Loucy (cell line): ENCODE measurements around the gene TNRC6B.

Experiments
- H2AFZ ChIP-seq: fragments of 200-600 bp; sonication (generic); 2 replicates; pipeline ENCODE4 v1.6.0; 2016; ENCODE audit warnings: antibody characterized with exemption, mild to moderate bottlenecking, low read length, moderate library complexity
- H3F3A ChIP-seq: fragments of 200-600 bp; 2 replicates; pipeline ENCODE4 v1.6.0; 2016; ENCODE audit warnings: antibody characterized with exemption, low read depth, mild to moderate bottlenecking
- H3K27me3 ChIP-seq: fragments of 200-600 bp; sonication (generic); 2 replicates; pipeline ENCODE4 v1.6.1; 2014; ENCODE audit warnings: low read length, mild to moderate bottlenecking; ENCODE audit not compliant: insufficient read depth, poor library complexity, severe bottlenecking
- H3K36me3 ChIP-seq: fragments of 200-600 bp; sonication (generic); 2 replicates; pipeline ENCODE4 v1.6.1; 2016; ENCODE audit warnings: low read length; ENCODE audit not compliant: insufficient read depth
- H3K4me1 ChIP-seq: fragments of 200-600 bp; sonication (generic); 2 replicates; pipeline ENCODE4 v1.5.1; 2014; ENCODE audit warnings: low read length, mild to moderate bottlenecking; ENCODE audit not compliant: insufficient read depth, poor library complexity, severe bottlenecking
- H3K4me2 ChIP-seq: fragments of 200-600 bp; sonication (generic); 2 replicates; pipeline ENCODE4 v1.6.0; 2014; ENCODE audit warnings: antibody characterized with exemption, low read length, low read depth, mild to moderate bottlenecking; ENCODE audit not compliant: poor library complexity, severe bottlenecking
- H3K4me3 ChIP-seq: fragments of 200-600 bp; sonication (generic); 2 replicates; pipeline ENCODE4 v1.5.1; 2014; ENCODE audit warnings: low read length, mild to moderate bottlenecking, mixed read lengths; ENCODE audit not compliant: poor library complexity, severe bottlenecking
- H3K79me2 ChIP-seq: fragments of 200-600 bp; sonication (generic); 2 replicates; pipeline ENCODE4 v1.6.1; 2014; ENCODE audit warnings: low read length; ENCODE audit not compliant: insufficient read depth
- H3K9ac ChIP-seq: fragments of 200-600 bp; sonication (generic); 2 replicates; pipeline ENCODE4 v1.6.0; 2014; ENCODE audit warnings: mild to moderate bottlenecking, low read depth, low read length, moderate library complexity; ENCODE audit not compliant: poor library complexity, severe bottlenecking
- H3K9me2 ChIP-seq: fragments of 200-600 bp; sonication (generic); replicated peaks from 2 replicates; pipeline ENCODE4 v1.6.1; 2016; ENCODE audit warnings: low read depth, low read length, mixed read lengths
- H3K9me3 ChIP-seq: fragments of 200-600 bp; sonication (generic); 2 replicates; pipeline ENCODE4 v1.6.1; 2014; ENCODE audit warnings: mild to moderate bottlenecking, antibody characterized with exemption, low read length, low read depth; ENCODE audit not compliant: insufficient read depth
- H4K20me1 ChIP-seq: fragments of 200-600 bp; sonication (generic); 2 replicates; pipeline ENCODE4 v1.6.0; 2014; ENCODE audit warnings: antibody characterized with exemption, low read length, mild to moderate bottlenecking; ENCODE audit not compliant: insufficient read depth, poor library complexity, severe bottlenecking
- CTCF ChIP-seq: fragments of 200-600 bp; sonication (generic); conservative IDR thresholded peaks from 2 replicates; pipeline ENCODE4 v1.5.1; 2014; ENCODE audit warnings: mild to moderate bottlenecking, antibody characterized with exemption, low read length
- EZH2phosphoT487 ChIP-seq: fragments of 200-600 bp; IDR thresholded peaks from 2 replicates; pipeline ENCODE4 v1.6.1; 2018; ENCODE audit warnings: antibody characterized with exemption, mild to moderate bottlenecking, moderate library complexity, borderline replicate concordance

Gene TNRC6B

GRCh38 chr22:40367342-40367741, 189.6 kb downstream of the TNRC6B start:
- Histone ChIP-seq H3K36me3 (peaks cover 47% of the 10 kb centered on the region; the same call in 1 of the 2 replicates), H3K9ac (no peak overlapping the region), H3K4me2 (no peak overlapping the region), H3K9me2 (no peaks in the 10 kb centered on the region), H3K79me2 (peaks cover 11% of the 10 kb centered on the region), H3F3A (no peaks in the 10 kb centered on the region), H3K4me3 (no peak overlapping the region), H3K4me1 (peaks cover 10% of the 10 kb centered on the region), H3K27me3 (no peaks in the 10 kb centered on the region), H3K9me3 (no peaks in the 10 kb centered on the region), H4K20me1 (peaks cover 4% of the 10 kb centered on the region), H2AFZ (no peak overlapping the region)
- TF ChIP-seq EZH2phosphoT487 (no peak), CTCF (no peak)

- Histone ChIP-seq H3K9me2 (no peaks in the 10 kb centered on the region), H3K36me3 (peaks cover 41% of the 10 kb centered on the region; the same call in 1 of the 2 replicates), H3K9ac (no peak overlapping the region), H3K4me3 (no peak overlapping the region), H3K9me3 (no peaks in the 10 kb centered on the region), H3K4me2 (no peak overlapping the region), H2AFZ (no peak overlapping the region), H4K20me1 (peaks cover 8% of the 10 kb centered on the region), H3F3A (no peaks in the 10 kb centered on the region), H3K27me3 (no peaks in the 10 kb centered on the region), H3K4me1 (peaks cover 13% of the 10 kb centered on the region), H3K79me2 (peaks cover 11% of the 10 kb centered on the region)
- TF ChIP-seq CTCF, result no peak
- TF ChIP-seq EZH2phosphoT487, result no peak
Observed at GRCh38 chr22:40368016-40368415, 190.3 kb downstream of the TNRC6B start.

- peaks cover 38% of the 10 kb centered on the region; the same call in 1 of the 2 replicates for H3K36me3 ChIP-seq
- H3F3A ChIP-seq, result no peaks in the 10 kb centered on the region
- no peak overlapping the region for H3K9ac ChIP-seq
Observed at GRCh38 chr22:40368836-40369235, 191.1 kb downstream of the TNRC6B start.

More at GRCh38 chr22:40368836-40369235, 191.1 kb downstream of the TNRC6B start:
- Histone ChIP-seq H3K4me3 (no peak overlapping the region), H2AFZ (no peak overlapping the region), H3K9me3 (no peaks in the 10 kb centered on the region), H3K79me2 (peaks cover 11% of the 10 kb centered on the region), H4K20me1 (peaks cover 8% of the 10 kb centered on the region), H3K4me1 (peaks cover 13% of the 10 kb centered on the region), H3K27me3 (no peaks in the 10 kb centered on the region), H3K4me2 (no peak overlapping the region), H3K9me2 (no peaks in the 10 kb centered on the region)
- TF ChIP-seq CTCF, result no peak
- TF ChIP-seq EZH2phosphoT487, result no peak
